Endothelial cell of umbilical vein (primary cell): ENCODE results near the gene TSTD2. TPM values are rescaled to one million over a fixed set of nuclear protein-coding genes. Genes with fewer than 3 reads are reported as not detected.

ENCODE experiments used
- BruUV-seq: library from RNA; stranded (reverse); fragments of 400-500 nt; replicated peaks from 2 replicates; lab custom pipeline; 2021; lab: Mats Ljungman, UMichigan
- CTCF ChIA-PET: fragments of 300-600, 350-600 bp; sonication (Branson Sonifier 250); formaldehyde crosslinking; loops from one replicate; lab custom pipeline; 2021; ENCODE audit warnings: antibody characterized with exemption, inconsistent platforms; lab: Charles Lee
- POLR2A ChIA-PET: fragments of 300-600, 350-600 bp; sonication (Branson Sonifier 250); formaldehyde crosslinking; loops from one replicate; lab custom pipeline; 2021; ENCODE audit warnings: antibody characterized with exemption, inconsistent platforms; lab: Charles Lee
- DNase-seq: peaks from one replicate; pipeline ENCODE4 v3.0.0-alpha.2; 2011; ENCODE audit warnings: low read depth, low spot score
- FAIRE-seq: peaks from 2 replicates; lab custom pipeline; 2011; peaks lifted over from hg19 to GRCh38; lab: Jason Lieb, UNC
- H2AFZ ChIP-seq: 2 replicates; pipeline ENCODE4 v1.6.0; 2012; ENCODE audit warnings: low read depth, low read length, control low read depth, inconsistent platforms
- H3K27ac ChIP-seq: 2 replicates; pipeline ENCODE4 v1.5.1; 2011; ENCODE audit warnings: low read depth, mild to moderate bottlenecking, control low read depth, low read length, moderate library complexity; ENCODE audit not compliant: insufficient read depth
- H3K27me3 ChIP-seq, 2 experiments: 2 replicates each; pipeline versions ENCODE4 v1.6.0 to v1.6.1; 2011; ENCODE audit warnings: low read length in 2 of 2, mixed read lengths in 1 of 2; ENCODE audit not compliant: control insufficient read depth in 2 of 2, insufficient read depth in 2 of 2
- H3K36me3 ChIP-seq, 2 experiments: 2 replicates in 1 of 2; 3 replicates in 1 of 2; pipeline ENCODE4 v1.5.1; 2011; ENCODE audit warnings: low read length in 2 of 2, mild to moderate bottlenecking in 1 of 2, moderate library complexity in 1 of 2; ENCODE audit not compliant: control insufficient read depth in 2 of 2, insufficient read depth in 2 of 2; ENCODE audit errors: extremely low read depth in 1 of 2
- H3K4me1 ChIP-seq: 3 replicates; pipeline ENCODE4 v1.5.1; 2011; ENCODE audit warnings: mild to moderate bottlenecking, low read length; ENCODE audit not compliant: control insufficient read depth, insufficient read depth; ENCODE audit errors: extremely low read depth
- H3K4me2 ChIP-seq: 2 replicates; pipeline ENCODE4 v1.6.1; 2011; ENCODE audit warnings: low read length, control low read depth, mixed read lengths; ENCODE audit not compliant: insufficient read depth
- H3K4me3 ChIP-seq, 3 experiments: fragments of 200-600 bp in 1 of 3; sonication (generic), shearing (Covaris generic) in 1 of 3; replicated peaks in 1 of 3; 2 replicates each; pipeline ENCODE4 v1.5.1; 2011 to 2016; ENCODE audit warnings: control low read depth in 3 of 3, low read length in 3 of 3, mild to moderate bottlenecking in 2 of 3, inconsistent platforms in 1 of 3, low read depth in 1 of 3, moderate library complexity in 1 of 3; ENCODE audit not compliant: insufficient read depth in 1 of 3
- H3K79me2 ChIP-seq: 2 replicates; pipeline ENCODE4 v1.6.0; 2012; ENCODE audit warnings: low read length, inconsistent platforms; ENCODE audit not compliant: control insufficient read depth, insufficient read depth
- H3K9ac ChIP-seq: replicated peaks from 2 replicates; pipeline ENCODE3; 2011; ENCODE audit warnings: low read length, control low read depth; ENCODE audit not compliant: insufficient read depth; ENCODE audit errors: extremely low read depth
- H3K9me1 ChIP-seq: replicated peaks from 3 replicates; pipeline ENCODE4 v1.6.0; 2011; ENCODE audit warnings: mild to moderate bottlenecking, low read length; ENCODE audit not compliant: control insufficient read depth, insufficient read depth; ENCODE audit errors: extremely low read depth
- H3K9me3 ChIP-seq: replicated peaks from 2 replicates; pipeline ENCODE4 v1.5.1; 2012; ENCODE audit warnings: low read length, inconsistent platforms; ENCODE audit not compliant: control insufficient read depth, insufficient read depth
- H4K20me1 ChIP-seq: replicated peaks from 2 replicates; pipeline ENCODE3; 2011; ENCODE audit warnings: mild to moderate bottlenecking, low read length; ENCODE audit not compliant: control insufficient read depth, insufficient read depth; ENCODE audit errors: extremely low read depth
- CTCF ChIP-seq, 2 donors: IDR thresholded peaks; 1 replicate in 1 of 2; 2 replicates in 1 of 2; pipeline ENCODE4 v1.5.1; 2011; ENCODE audit warnings: low read length in 2 of 2, mild to moderate bottlenecking in 2 of 2, moderate library complexity in 2 of 2, control low read depth in 1 of 2, inconsistent platforms in 1 of 2, low read depth in 1 of 2; ENCODE audit not compliant: insufficient read depth in 1 of 2; ENCODE audit errors: extremely low read depth in 1 of 2
- EZH2 ChIP-seq: IDR thresholded peaks from 2 replicates; pipeline ENCODE4 v1.6.1; 2012; ENCODE audit warnings: borderline replicate concordance, low read depth, mild to moderate bottlenecking, moderate library complexity, low read length, inconsistent platforms; ENCODE audit not compliant: severe bottlenecking
- FOS ChIP-seq: IDR thresholded peaks from 2 replicates; pipeline ENCODE4 v1.6.1; 2011; ENCODE audit warnings: mild to moderate bottlenecking, low read length, moderate library complexity, borderline replicate concordance; ENCODE audit not compliant: insufficient read depth
- GATA2 ChIP-seq: IDR thresholded peaks from 2 replicates; pipeline ENCODE4 v1.7.0; 2011; ENCODE audit warnings: low read depth, mild to moderate bottlenecking, moderate library complexity, mixed read lengths, low read length; ENCODE audit not compliant: insufficient read length, insufficient read depth
- JUN ChIP-seq: IDR thresholded peaks from 2 replicates; pipeline ENCODE4 v1.6.1; 2011; ENCODE audit warnings: borderline replicate concordance, low read depth; ENCODE audit not compliant: insufficient read length, insufficient read depth
- MAX ChIP-seq: IDR thresholded peaks from 2 replicates; pipeline ENCODE4 v1.6.1; 2011; ENCODE audit not compliant: insufficient read depth, insufficient read length
- MYC ChIP-seq: IDR thresholded peaks from one replicate; pipeline ENCODE4 v1.6.1; 2011; ENCODE audit warnings: mild to moderate bottlenecking, low read depth, low read length
- POLR2A ChIP-seq: IDR thresholded peaks from 2 replicates; pipeline ENCODE4 v1.6.1; 2012; ENCODE audit warnings: low read depth, mild to moderate bottlenecking, control low read depth, low read length
- POLR2AphosphoS5 ChIP-seq: IDR thresholded peaks from 2 replicates; pipeline ENCODE4 v1.6.1; 2012; ENCODE audit warnings: low read depth, mild to moderate bottlenecking, control low read depth, low read length, moderate library complexity; ENCODE audit not compliant: insufficient read depth
- dilution Hi-C: fragments of 300-500 bp; cut with MboI; formaldehyde crosslinking; loops from one replicate; pipeline ENCODE4 v1.15.0; 2019; ENCODE audit warnings: low sequenced_read_pairs; ENCODE audit not compliant: extremely low pct_ligation_motif_present
- intact Hi-C: fragments of 100-400 bp; cut with micrococcal nuclease; formaldehyde crosslinking; loops from one replicate; pipeline ENCODE4 v1.10.0; 2022
- polyA plus RNA-seq, 4 experiments: library from polyadenylated mRNA; depleted of rRNA in 3 of 4; stranded (reverse) in 3 of 4; unstranded in 1 of 4; fragments of >200 nt; gene quantifications; 2 replicates each; pipeline versions ENCODE4 v1.2.1 to v1.2.3, GENCODE V29; 2011 to 2012; ENCODE audit warnings: missing spikeins in 1 of 4
- total RNA-seq: library from RNA; stranded (reverse); gene quantifications from 2 replicates; pipeline ENCODE4 v1.2.3, GENCODE V29; 2021

The TSTD2 gene
- total and polyA plus RNA-seq, 2 donors (not counting 3 experiments of a cell fraction or from before 2014, with no cell fraction given): 13.7 to 15.9 TPM

GRCh38 chr9:97602430-97602829 lies 30.7 kb downstream of the TSTD2 start:
- intact Hi-C loops: no loop called here
- CTCF ChIA-PET: interaction anchor here (1.1 to 15.7 kb wide), 3 partner anchors 13 to 143 kb away, joined by 3 to 775 read pairs (median 31); no protein-coding TSS in a partner anchor

More at GRCh38 chr9:97602430-97602829, 30.7 kb downstream of the TSTD2 start:
- H2AFZ ChIP-seq: no peak overlapping the region
- no peak for FAIRE-seq
- H3K4me2 ChIP-seq: no peak overlapping the region
- no peaks in the 10 kb centered on the region for H3K79me2 ChIP-seq
- no TSS peak for BruUV-seq
- no peak overlapping the region for H3K27ac ChIP-seq
- H3K27me3 ChIP-seq: no peaks in the 10 kb centered on the region
- DNase-seq: no peak
- H3K9ac ChIP-seq: no peak overlapping the region
- H3K36me3 ChIP-seq: peaks cover 8 to 19% of the 10 kb centered on the region in 2 experiments
- no peaks in the 10 kb centered on the region for H3K4me1 ChIP-seq
- POLR2A ChIA-PET: no interaction called here
- TF ChIP-seq JUN (no peak), MAX (no peak), FOS (no peak), POLR2AphosphoS5 (no peak), GATA2 (no peak), POLR2A (no peak), EZH2 (no peak), MYC (no peak), CTCF (IDR thresholded peaks at IDR 0.05; ENCODE audit: extremely low read depth in 1 of 2, insufficient read depth in 1 of 2, low read depth in 1 of 2, low read length in 2 of 2) (no peak)
- no peaks in the 10 kb centered on the region for H3K9me1 ChIP-seq
- dilution Hi-C loops: loop anchor here (25.0 kb wide), 1 partner anchor 140 kb away; no protein-coding TSS in a partner anchor
- no peaks in the 10 kb centered on the region for H3K9me3 ChIP-seq
- H3K4me3 ChIP-seq: no peak overlapping the region
- H4K20me1 ChIP-seq: no peaks in the 10 kb centered on the region
